Measurements from ENCODE around the gene NELL1.

DNA sequence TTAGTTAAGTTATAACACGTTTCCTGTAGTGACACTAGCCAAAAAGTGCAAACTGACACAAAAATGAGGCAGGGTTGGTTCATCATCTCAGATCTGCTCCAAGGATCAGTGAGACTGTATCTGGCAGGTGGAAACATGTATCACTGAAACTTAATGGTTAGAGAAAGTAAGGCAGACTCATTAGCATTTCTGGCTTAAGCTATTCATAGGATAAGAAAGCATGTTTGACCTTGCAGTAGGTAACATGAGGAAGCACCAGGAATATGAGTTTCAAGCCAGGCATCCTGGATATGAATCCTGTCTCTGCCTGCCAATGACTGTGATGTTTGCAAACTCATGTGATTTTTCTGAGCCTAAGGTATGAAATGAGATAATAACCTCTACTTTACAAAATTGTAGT is 732.1 kb downstream of the NELL1 start:
- TF ChIP-seq, protein P1, sequence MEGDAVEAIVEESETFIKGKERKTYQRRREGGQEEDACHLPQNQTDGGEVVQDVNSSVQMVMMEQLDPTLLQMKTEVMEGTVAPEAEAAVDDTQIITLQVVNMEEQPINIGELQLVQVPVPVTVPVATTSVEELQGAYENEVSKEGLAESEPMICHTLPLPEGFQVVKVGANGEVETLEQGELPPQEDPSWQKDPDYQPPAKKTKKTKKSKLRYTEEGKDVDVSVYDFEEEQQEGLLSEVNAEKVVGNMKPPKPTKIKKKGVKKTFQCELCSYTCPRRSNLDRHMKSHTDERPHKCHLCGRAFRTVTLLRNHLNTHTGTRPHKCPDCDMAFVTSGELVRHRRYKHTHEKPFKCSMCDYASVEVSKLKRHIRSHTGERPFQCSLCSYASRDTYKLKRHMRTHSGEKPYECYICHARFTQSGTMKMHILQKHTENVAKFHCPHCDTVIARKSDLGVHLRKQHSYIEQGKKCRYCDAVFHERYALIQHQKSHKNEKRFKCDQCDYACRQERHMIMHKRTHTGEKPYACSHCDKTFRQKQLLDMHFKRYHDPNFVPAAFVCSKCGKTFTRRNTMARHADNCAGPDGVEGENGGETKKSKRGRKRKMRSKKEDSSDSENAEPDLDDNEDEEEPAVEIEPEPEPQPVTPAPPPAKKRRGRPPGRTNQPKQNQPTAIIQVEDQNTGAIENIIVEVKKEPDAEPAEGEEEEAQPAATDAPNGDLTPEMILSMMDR (conservative IDR thresholded peaks at IDR 0.05 in 1 of 2, IDR thresholded peaks at IDR 0.05 in 1 of 2; ENCODE audit: extremely low read depth in 1 of 2, insufficient read depth in 1 of 2, low read depth in 1 of 2, low read length in 2 of 2) = no peak
- no peak for TF ChIP-seq EZH2 (IDR thresholded peaks at IDR 0.05; ENCODE audit: borderline replicate concordance, low read length)

All from mammary epithelial cell (primary cell).